PC-3 (cell line): Measurements from ENCODE around the gene EHD4. TPM values are rescaled to one million over a fixed set of nuclear protein-coding genes. Genes with fewer than 3 reads are reported as not detected.

ENCODE experiments used
- ATAC-seq: fragments of 200-7000 bp; cut with Tn5 transposase; 2 replicates; pipeline ENCODE4 v1.9.1; 2020; ENCODE audit warnings: mild to moderate bottlenecking, moderate library complexity
- BruUV-seq: library from RNA; stranded (reverse); fragments of 400-500 nt; replicated peaks from 2 replicates; lab custom pipeline; 2021; lab: Mats Ljungman, UMichigan
- CTCF ChIA-PET: fragments of 300-600 bp; sonication (Branson Sonifier 250); formaldehyde crosslinking; loops from one replicate; lab custom pipeline; 2022; ENCODE audit warnings: antibody characterized with exemption; lab: Charles Lee
- POLR2A ChIA-PET: fragments of 300-600 bp; sonication (Branson Sonifier 250); formaldehyde crosslinking; loops from one replicate; lab custom pipeline; 2022; ENCODE audit warnings: antibody characterized with exemption; ENCODE audit not compliant: unreplicated experiment; lab: Charles Lee
- DNase-seq: peaks from one replicate; pipeline ENCODE4 v3.0.0-alpha.2; 2015
- H2AFZ ChIP-seq: fragments of 300-600 bp; sonication (generic); 2 replicates; pipeline ENCODE4 v1.6.0; 2016; ENCODE audit warnings: antibody characterized with exemption, low read length
- H3F3A ChIP-seq: fragments of 300-600 bp; sonication (generic); one replicate; pipeline ENCODE4 v1.6.0; 2017; ENCODE audit warnings: antibody characterized with exemption, low read length, control low read depth, mild to moderate bottlenecking; ENCODE audit not compliant: unreplicated experiment
- H3K27ac ChIP-seq: fragments of 300-600 bp; sonication (generic); 2 replicates; pipeline ENCODE4 v1.5.1; 2016; ENCODE audit warnings: mild to moderate bottlenecking, low read length
- H3K27me3 ChIP-seq: fragments of 300-600 bp; sonication (generic); 2 replicates; pipeline ENCODE4 v1.6.1; 2016; ENCODE audit warnings: low read length, mixed read lengths
- H3K36me3 ChIP-seq: fragments of 300-600 bp; sonication (generic); 2 replicates; pipeline ENCODE4 v1.6.1; 2016; ENCODE audit warnings: low read depth, mixed run types, low read length, mixed read lengths
- H3K4me1 ChIP-seq: fragments of 300-600 bp; sonication (generic); 2 replicates; pipeline ENCODE4 v1.5.1; 2016; ENCODE audit warnings: low read length; ENCODE audit not compliant: insufficient read depth
- H3K4me2 ChIP-seq: fragments of 300-600 bp; sonication (generic); 2 replicates; pipeline ENCODE4 v1.6.0; 2016; ENCODE audit warnings: low read length
- H3K4me3 ChIP-seq: fragments of 300-600 bp; sonication (generic); 2 replicates; pipeline ENCODE4 v1.5.1; 2016; ENCODE audit warnings: mild to moderate bottlenecking, low read length, mixed read lengths
- H3K79me2 ChIP-seq: fragments of 300-600 bp; sonication (generic); 2 replicates; pipeline ENCODE4 v1.6.1; 2017; ENCODE audit warnings: low read length, mixed read lengths
- H3K9ac ChIP-seq: fragments of 300-600 bp; sonication (generic); 2 replicates; pipeline ENCODE4 v1.6.0; 2016; ENCODE audit warnings: mild to moderate bottlenecking, low read length
- H3K9me2 ChIP-seq: fragments of 300-600 bp; sonication (generic); replicated peaks from 2 replicates; pipeline ENCODE4 v1.6.1; 2016; ENCODE audit warnings: mixed run types, low read length, mixed read lengths
- H3K9me3 ChIP-seq: fragments of 300-600 bp; sonication (generic); 2 replicates; pipeline ENCODE4 v1.6.1; 2016; ENCODE audit warnings: low read length, mixed read lengths
- H4K20me1 ChIP-seq: fragments of 300-600 bp; sonication (generic); 2 replicates; pipeline ENCODE4 v1.6.1; 2016; ENCODE audit warnings: low read length, mixed read lengths
- CTCF ChIP-seq: fragments of 300-600 bp; sonication (generic); conservative IDR thresholded peaks from 2 replicates; pipeline ENCODE4 v1.5.1; 2017; ENCODE audit warnings: antibody characterized with exemption, low read depth, mild to moderate bottlenecking, low read length
- EZH2 ChIP-seq: fragments of 300-600 bp; sonication (generic); IDR thresholded peaks from one replicate; pipeline ENCODE4 v1.6.1; 2017; ENCODE audit warnings: antibody characterized with exemption, mild to moderate bottlenecking, low read length; ENCODE audit not compliant: unreplicated experiment
- EZH2phosphoT487 ChIP-seq: fragments of 300-600 bp; sonication (generic); IDR thresholded peaks from 2 replicates; pipeline ENCODE4 v1.6.1; 2018; ENCODE audit warnings: mild to moderate bottlenecking, antibody characterized with exemption, low read length, borderline replicate concordance
- intact Hi-C: fragments of 100-400 bp; cut with micrococcal nuclease; formaldehyde crosslinking; loops from 2 replicates; pipeline ENCODE4 v1.9.0; 2023
- total RNA-seq: library from RNA; depleted of rRNA; stranded (reverse); fragments of >200 nt; gene quantifications from 2 replicates; pipeline ENCODE4 v1.2.3, GENCODE V29; 2014

Gene EHD4
- total RNA-seq, 1 experiment from 2014 or later: 57.8 TPM

- Histone ChIP-seq H3K27me3 (no peaks in the 10 kb centered on the region), H3K36me3 (no peaks in the 10 kb centered on the region; the same call in 1 of the 2 replicates), H3K4me2 (no peak overlapping the region), H3K9me2 (no peaks in the 10 kb centered on the region), H3F3A (no peaks in the 10 kb centered on the region), H3K27ac (no peak overlapping the region), H3K4me1 (no peaks in the 10 kb centered on the region), H4K20me1 (no peaks in the 10 kb centered on the region), H3K9me3 (no peaks in the 10 kb centered on the region), H3K4me3 (no peak overlapping the region), H3K9ac (no peak overlapping the region), H3K79me2 (no peaks in the 10 kb centered on the region), H2AFZ (no peak overlapping the region)
- no TSS peak for BruUV-seq
- POLR2A ChIA-PET: no interaction called here
- no peak for DNase-seq
- intact Hi-C loops: no loop called here
- TF ChIP-seq CTCF (no peak), EZH2phosphoT487 (no peak), EZH2 (no peak)
- CTCF ChIA-PET: no interaction called here
- no peak for ATAC-seq
Observed at GRCh38 chr15:41851755-41852370, 120.5 kb downstream of the EHD4 start.

GRCh38 chr15:41851167-41851523 is 121.2 kb downstream of the EHD4 start:
- CTCF ChIA-PET: interaction anchor here (0.6 kb wide), 1 partner anchor 39 kb away, joined by 4 read pairs; no protein-coding TSS in a partner anchor
- Histone ChIP-seq H3K27ac (no peak overlapping the region), H3K36me3 (no peaks in the 10 kb centered on the region; the same call in 1 of the 2 replicates), H3K9me2 (no peaks in the 10 kb centered on the region), H2AFZ (no peak overlapping the region), H3F3A (no peaks in the 10 kb centered on the region), H3K4me2 (no peak overlapping the region), H3K27me3 (no peaks in the 10 kb centered on the region), H4K20me1 (no peaks in the 10 kb centered on the region), H3K9me3 (no peaks in the 10 kb centered on the region), H3K79me2 (no peaks in the 10 kb centered on the region), H3K9ac (no peak overlapping the region), H3K4me3 (no peak overlapping the region), H3K4me1 (no peaks in the 10 kb centered on the region)
- ATAC-seq (no peak), DNase-seq (no peak)
- no TSS peak for BruUV-seq
- POLR2A ChIA-PET: no interaction called here
- intact Hi-C loops: no loop called here
- no peak for TF ChIP-seq CTCF

- TF ChIP-seq CTCF (no peak), EZH2phosphoT487 (no peak), EZH2 (no peak)
- no peaks in the 10 kb centered on the region for H3K9me2 ChIP-seq
- H3K27ac ChIP-seq: no peak overlapping the region
- no peaks in the 10 kb centered on the region; the same call in 1 of the 2 replicates for H3K36me3 ChIP-seq
- H3K9ac ChIP-seq: no peak overlapping the region
- H3K4me3 ChIP-seq: no peak overlapping the region
- no peaks in the 10 kb centered on the region for H4K20me1 ChIP-seq
- H3K79me2 ChIP-seq: no peaks in the 10 kb centered on the region
- intact Hi-C loops: no loop called here
- POLR2A ChIA-PET: no interaction called here
- no peaks in the 10 kb centered on the region for H3K9me3 ChIP-seq
- no peak overlapping the region for H2AFZ ChIP-seq
- DNase-seq (no peak), ATAC-seq (no peak)
- H3F3A ChIP-seq: no peaks in the 10 kb centered on the region
- TSS peak; percentile 18 for BruUV-seq
- H3K4me1 ChIP-seq: no peaks in the 10 kb centered on the region
- CTCF ChIA-PET: interaction anchor here (0.6 kb wide), 1 partner anchor 39 kb away, joined by 4 read pairs; no protein-coding TSS in a partner anchor
- H3K27me3 ChIP-seq: no peaks in the 10 kb centered on the region
- H3K4me2 ChIP-seq: no peak overlapping the region
Observed at GRCh38 chr15:41850482-41851166, 121.7 kb downstream of the EHD4 start.
